Left renal pelvis (tissue), 4 donors: ENCODE measurements around the gene MYH15. TPM values are rescaled to one million over a fixed set of nuclear protein-coding genes. Genes with fewer than 3 reads are reported as not detected.

ENCODE experiments used
- DNase-seq, 4 donors: peaks; one replicate each; pipeline ENCODE4 v3.0.0-alpha.2; 2013; ENCODE audit warnings: low read depth in 4 of 4, low spot score in 3 of 4
- polyA plus RNA-seq, 4 donors: library from polyadenylated mRNA; unstranded; fragments of 120-200 nt; gene quantifications; one replicate each; pipeline ENCODE4 v1.2.1, GENCODE V29; 2013; ENCODE audit not compliant: insufficient read length in 4 of 4

MYH15 gene
- polyA plus RNA-seq, 4 donors, result 0.26 to 0.49 (median 0.30) TPM

DNA sequence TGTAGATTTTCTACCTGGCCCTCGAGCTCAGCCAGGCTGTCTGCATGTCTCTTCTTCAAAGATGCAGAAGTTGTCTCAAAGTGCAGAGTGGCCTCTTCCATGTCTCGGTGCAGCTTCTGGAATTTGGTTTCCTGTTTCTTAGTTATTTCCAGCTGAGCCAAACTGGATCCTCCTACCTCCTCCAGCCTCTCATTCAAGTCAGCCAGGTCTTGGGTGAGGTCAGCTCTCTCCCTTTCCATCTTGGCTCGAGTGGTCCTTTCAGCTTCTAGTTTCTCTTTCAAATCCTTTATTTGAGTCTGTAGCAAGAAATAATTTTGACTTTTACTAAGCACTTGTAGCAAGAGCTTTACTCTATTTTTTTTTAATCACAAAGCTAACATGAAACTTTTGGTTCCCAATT is 81.8 kb downstream of the MYH15 start:
- no peak for DNase-seq

DNA sequence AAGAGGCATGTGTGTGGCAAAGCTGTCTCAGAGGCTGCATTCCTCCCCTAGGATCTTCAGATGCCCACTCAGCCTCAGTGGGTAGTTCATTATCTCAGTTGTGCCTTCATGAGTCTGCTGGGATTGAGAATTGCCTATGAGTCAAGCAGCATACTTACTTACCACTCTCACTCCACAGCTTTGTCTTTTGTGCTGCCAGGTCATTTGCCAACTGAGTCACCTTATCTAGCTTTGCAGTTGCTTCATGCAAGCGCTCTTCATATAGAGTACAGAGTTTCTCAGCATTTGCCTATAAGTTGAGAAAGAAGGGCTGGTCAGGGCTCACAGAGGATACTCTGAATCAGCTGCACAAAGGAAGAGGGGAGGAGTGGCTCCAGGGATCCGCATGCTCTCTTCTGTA is 89.5 kb downstream of the MYH15 start:
- no peak for DNase-seq

DNA sequence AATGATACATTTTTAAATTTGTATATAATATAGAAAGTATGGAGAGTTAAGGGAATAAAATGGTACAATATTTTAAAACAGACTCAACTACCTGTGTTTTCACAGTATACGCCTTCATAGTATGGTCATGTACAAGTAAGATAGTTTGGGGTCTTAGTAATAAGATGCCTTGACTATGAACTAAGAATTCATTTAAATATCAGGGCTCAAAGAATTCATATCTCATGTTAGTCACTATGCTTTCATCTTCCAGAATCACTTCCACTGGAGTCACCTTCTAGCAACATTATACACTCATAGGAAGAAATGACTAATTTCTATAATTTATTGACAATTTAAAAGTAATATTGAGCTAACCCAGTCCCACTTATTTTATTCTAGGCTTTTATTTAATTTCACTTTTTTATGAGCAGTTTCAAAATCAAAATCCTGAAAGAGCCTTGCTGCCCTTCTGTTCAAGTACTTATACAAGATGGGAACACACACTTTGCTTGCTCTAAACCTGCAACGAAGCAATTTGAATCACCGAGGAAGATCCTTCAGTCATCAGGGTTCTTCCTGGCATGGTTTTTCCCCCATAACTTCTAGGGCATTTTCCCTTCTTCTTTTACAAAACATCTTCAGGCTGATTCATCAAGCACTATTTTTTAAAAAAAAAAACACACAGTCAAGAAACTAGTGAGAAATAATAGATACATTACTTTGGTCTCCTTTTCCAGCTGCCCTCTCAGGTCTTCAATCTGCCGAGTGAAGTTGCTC is 94.1 kb downstream of the MYH15 start:
- no peak for DNase-seq

DNA sequence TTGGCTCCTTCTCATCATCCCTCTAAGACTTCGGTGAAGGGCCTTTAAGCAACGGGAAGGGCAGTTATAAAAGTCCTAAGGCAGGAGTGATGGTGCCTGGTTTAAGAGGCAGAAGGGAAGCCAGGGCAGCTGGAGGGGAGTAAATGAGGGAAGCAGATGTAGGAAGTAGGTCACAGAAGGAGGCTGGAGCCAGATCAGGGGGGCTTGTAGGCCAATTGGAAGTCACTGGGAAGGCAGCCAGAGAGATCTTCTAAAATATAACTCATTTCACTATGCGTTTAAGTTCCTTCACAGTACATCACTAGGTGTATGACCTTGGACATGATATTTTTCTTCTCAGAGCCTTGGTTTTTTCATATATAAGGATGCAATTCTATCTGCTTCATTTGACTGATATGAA is 94.7 kb downstream of the MYH15 start:
- no peak for DNase-seq

DNA sequence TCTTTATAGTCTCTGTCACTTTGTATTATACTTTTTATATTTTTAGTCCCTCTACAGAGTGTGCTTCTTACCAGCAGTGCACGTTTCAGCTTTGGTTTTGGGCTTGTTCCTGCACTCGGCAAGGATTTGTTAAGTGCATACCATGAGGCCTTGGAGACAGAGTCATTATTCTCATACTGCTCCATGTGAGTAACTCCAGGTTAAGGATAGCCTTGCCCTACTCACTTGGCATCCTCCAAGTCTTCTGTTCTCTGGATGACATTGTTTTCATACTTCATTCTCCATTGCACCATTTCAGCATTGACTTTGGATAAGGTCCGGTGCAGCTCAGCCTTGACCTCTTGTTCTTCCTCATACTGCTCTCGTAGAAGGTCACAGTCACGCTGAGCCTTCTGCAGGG is 96.4 kb downstream of the MYH15 start:
- DNase-seq, result no peak

DNA sequence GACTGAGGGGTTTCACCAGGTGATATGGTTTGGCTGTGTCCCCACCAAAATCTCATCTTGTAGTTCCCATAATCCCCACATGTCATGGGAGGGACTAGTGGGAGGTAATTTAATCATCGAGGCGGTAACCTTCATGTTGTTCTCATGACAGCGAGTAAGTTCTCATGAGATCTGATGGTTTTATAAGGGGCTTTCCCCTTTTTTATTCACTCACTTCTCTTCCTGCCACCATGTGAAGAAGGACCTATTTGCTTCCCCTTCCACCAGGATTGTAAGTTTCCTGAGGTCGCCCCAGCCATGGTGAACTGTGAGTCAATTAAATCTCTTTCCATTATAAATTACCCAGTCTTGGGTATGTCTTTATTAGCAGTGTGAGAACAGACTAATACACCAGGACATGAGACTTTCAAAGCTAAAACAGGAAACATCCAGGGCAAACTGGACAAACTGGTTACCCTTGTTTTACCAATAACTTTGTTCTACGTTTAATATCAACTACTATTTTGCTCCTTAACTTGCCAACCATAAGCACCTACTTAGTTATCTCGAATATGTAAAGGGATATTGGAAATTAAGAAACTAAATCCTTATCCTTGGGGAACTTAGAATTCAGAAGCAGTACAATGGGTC is 98.2 kb downstream of the MYH15 start:
- DNase-seq, result no peak

DNA sequence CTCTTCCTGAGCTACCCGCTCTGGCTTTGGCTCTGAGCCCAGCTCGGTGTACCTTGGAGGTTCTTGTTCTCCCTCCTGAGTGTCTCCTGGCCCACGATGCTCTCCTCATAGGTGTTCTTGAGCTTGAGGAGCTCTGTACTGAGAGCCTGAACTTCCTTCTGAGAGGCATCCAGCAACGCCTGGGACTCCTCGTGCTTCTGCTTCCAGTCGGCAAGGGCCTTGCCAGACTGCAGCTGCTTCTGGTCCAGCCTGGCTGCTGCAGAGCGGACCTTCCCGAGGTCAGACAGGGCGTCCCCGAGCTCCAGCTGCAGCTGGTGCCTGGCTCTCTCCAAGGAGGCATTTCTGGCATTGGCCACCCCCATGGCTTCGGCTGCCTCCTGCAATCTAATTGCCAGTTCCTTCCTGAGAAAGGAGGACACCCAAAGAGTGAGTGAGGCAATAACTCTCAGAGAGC is 99.8 kb downstream of the MYH15 start:
- no peak for DNase-seq

DNA sequence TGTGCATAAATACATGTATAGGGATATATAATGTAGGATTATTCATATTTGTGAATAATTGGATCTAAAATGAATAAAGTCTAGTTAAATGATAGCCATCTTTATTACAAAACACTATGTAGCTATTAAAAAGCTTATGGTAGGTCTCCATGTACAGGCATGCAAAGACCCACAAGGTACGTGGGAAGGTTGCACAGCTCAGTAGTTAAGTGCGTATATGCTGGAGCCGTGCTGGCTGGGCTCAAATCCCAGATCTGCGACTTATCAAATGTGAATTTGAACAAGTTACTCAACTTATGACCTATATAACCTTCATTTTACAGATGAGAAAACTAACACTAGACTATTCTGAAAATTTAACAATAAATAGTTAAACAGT is 100.6 kb downstream of the MYH15 start:
- no peak for DNase-seq

DNA sequence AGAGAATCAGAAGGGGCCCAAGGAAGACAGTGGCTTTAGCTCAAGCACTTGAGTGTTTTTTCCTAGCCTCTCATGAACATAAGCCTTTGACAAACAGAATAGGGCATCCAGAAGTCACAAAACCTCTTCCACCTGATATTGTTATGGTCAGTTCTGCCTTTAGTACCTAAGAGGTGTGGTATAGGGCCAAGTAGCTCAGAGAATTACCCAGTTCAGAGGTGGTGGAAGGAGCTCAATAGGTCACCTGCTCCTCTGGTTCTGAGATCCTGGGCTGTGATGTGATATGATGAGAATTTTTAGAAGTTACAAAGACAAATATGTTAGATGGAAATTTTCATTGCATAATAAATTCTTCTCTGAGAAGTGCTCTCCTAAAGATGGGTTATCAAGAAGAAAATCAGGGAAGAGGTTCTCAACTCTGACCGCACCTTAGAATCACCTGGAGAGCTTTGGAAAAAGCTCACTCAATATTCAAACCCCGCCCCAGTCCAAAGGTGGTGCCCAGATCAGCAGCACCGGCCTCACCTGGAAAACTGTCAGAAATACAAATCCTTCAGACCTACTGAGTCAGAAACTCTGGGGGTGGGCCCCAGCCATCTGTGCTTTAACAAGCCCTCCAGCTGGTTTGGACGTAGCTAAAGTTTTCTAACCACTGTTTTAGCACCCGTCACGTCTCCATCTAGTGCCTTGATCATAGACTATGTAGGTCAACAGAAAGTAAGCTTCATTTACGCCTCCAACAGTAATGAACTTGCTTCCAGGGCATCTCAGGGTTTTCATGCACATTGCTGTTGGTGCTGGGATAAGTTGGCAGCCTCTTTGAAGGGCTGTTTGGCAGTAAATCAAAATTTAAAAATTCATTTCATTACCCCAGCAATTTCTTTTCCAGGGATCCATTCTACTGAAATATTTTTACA is 101.3 kb downstream of the MYH15 start:
- DNase-seq, result no peak

DNA sequence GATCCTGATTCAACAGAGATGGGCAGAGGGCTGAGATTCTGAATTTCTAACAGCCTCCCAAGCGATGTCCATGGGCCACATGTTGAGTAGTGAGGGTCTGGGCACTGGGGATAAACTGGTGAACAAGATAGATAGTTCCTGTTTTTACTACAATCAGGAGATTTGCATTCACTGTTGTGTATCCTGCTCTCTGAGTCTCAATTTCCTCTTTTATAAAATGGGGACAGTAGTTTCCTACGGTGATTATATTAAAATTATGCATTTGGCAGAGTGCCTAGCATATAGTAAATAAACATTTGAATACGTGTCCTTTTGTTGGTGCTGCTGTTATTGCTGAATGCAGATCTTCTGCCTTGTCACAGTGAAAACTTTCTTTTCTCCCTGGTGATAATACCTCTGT is 102.5 kb downstream of the MYH15 start:
- no peak for DNase-seq

DNA sequence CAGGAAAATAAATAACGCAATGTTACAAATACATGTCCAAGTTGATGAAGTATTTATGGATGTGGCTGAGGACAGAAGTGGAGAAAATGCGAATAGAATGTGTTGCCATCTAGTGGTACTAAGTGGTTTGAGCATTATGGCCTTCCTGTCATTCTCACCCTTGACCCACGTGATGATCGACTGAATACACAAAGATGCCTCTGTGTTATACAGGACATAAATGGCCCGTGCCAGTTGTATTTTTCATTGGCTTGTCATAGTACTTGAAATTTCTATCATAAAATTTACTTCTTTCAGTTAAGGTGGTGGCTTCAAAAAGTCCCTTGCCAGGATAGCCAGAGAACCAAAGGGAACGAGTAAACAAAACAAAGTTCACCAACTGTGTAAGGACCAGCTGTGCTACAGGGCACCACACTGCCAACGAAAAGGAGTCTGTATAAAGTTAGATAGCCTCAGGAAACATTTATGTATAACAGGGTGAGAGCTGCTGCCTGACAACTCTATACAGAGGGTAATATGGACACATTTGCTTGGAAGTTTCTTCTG is 103.7 kb downstream of the MYH15 start:
- peak in 2 of 4 donors; percentile 16 to 22 for DNase-seq

DNA sequence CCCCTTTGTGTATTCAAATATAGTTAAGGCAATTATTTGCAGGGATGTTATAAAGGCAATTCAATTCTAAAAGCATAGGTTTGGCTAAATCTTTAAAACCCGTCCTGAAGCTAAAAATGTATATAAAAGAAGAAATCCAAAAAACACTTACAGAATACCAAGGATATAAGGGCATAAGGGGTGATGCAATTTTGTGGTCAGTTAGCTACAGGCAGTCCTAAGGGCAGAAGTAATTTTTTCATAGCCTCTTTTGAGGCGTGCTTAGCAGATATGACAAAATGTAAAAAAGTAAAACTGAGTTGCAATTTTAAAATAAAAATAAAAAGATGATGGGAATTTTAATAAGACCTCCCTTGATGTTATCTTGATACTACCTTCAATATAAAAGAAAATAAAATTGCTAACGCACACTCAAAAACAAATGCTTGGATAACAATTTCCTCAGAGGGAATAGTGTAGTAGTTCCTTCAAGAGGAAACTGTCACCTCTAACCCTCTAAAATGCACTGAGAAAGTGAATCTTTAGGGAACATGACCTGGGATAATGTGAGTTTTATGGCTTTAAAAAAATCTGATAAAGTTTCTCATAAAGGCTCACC is 104.2 kb downstream of the MYH15 start:
- no peak for DNase-seq

DNA sequence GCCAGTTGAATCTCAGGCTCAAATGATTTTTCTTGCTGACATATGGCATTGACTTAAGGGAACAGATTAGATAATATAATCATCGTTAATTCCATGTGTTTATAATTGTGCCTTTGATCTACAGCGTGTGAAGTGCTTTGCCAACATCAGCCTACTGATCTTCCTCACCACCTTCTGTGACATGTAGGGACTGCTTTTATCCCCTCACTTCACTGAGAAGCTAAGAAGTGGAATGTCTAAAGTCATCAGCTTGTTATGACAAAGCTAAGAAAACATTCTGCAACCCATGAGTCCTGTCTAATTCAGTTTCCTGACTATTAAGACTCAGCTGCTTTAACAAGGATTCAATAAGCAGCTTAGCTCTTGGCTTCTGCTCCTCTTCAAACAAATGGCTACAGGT is 106.0 kb downstream of the MYH15 start:
- DNase-seq, result no peak

DNA sequence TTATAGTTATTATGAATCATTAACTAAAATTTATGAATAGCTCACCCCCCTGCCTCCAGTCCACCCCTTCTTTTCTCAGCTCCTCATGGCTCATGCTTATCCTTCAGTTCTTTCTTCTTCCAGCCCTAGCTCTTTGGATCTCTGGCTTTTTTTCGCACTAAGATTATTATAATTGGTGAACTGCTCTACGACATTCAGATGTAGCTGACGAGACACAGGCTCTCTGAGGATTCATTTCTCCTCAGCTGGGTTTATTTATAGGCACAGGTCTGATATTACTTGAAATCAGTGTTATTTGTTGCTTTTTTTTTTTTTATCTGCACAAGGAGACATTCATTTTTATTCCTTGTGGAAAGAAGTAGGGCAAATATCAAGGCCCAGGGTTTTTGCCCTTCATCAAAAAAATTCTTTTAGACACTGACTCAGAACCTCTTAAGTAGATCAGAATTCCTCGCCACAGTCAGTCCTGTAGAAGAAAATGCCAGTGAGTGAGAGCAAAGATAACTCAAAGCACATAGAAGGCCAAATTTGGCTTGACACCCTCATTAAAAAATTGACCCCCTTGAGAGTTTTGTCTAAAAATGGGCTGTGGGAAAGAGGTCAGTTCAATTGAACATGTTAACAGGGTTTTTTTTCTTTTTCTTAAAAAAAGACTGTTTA is 106.6 kb downstream of the MYH15 start:
- no peak for DNase-seq

DNA sequence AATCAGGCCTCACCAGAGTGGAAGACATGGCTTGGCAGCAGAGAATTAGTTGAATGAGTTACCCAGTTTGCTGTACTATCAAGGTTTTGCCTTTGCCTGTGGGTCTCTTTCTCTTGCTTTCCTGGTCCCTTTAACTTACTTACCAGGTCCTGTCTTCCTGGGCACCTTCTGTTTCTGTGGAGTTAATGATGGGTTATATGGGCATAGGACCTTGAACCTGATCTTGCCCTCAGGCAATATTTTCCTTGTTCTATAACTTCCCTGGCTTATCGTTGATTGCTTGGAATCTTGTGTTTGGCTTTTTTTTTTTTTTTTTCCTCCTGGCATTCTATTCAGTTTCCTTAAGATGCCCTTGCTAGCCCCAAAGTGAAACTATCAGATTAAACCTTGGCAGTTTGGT is 107.2 kb downstream of the MYH15 start:
- DNase-seq, result no peak

DNA sequence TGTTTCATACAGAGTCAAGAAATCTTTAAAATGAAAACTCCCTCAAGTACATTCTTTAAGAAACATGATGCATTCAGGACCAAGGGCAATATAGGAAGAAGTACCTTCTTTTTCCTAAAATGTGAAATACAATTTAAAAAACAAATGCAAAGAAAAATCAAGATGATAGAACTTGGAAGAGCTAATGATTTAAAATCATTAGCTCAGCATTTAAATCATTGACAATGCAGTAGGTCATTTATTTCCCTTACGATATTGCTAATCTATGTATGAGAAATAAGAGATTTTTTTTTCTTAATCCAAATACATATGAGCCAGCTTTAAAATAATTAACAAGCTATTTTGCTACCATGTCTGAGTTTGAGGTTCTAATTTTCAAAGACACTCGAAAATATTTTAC is 108.6 kb downstream of the MYH15 start:
- no peak for DNase-seq

DNA sequence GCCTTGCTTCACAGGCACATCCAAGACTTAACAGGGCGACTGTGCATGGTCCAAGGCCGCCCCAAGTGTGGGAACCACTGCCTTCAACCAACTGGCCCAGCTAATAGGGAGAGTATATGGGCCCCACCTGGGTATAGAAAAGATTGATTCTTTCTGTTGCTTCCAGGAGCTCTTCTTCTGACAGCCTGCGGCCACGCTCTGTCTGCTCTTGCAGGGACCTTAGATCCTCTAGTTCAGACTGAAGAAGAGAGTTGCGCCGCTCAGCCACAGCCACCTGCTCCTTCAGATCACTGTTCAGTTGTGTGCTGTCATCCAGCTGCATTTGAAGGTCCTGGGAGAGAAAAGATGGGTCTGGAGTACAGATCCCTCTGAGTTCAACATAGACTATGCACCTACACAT is 111.9 kb downstream of the MYH15 start:
- no peak for DNase-seq

DNA sequence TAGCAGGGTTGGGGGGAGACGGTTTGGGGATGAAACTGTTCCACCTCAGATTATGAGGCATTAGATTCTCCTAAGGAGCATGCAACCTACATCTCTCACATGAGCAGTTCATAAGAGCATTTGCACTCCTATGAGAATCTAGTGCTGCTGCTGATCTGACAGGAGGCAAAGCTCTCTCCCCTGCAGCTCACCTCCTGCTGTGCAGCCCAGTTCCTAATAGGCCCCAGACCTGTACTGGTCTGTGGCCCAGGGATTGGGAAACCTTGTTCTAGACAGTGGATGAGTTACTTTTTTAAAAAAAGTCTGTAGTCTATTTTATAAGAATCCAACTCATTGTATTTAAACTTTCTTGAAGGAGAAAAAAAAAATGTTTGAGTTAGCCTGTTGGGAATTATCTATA is 114.1 kb downstream of the MYH15 start:
- DNase-seq, result no peak

DNA sequence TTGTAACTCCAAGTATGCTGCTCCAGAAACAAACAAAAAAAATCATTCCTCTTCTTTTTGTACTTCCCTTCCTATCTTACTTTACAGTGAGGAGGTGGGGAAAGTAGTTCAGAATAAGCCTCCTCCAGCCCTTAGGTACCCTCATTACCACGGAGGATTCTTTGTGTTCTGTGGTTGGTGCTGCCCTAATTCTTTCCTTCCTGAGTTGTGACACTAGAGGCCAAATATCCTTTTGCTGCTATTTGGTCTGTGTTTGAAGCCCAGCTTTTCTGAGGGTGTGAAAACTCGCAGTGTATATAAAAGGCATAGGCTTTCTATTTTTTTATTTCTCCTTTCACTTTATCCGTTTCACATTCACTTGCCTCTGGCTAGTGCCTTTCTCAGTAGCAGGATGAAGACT is 115.8 kb downstream of the MYH15 start:
- DNase-seq, result no peak

DNA sequence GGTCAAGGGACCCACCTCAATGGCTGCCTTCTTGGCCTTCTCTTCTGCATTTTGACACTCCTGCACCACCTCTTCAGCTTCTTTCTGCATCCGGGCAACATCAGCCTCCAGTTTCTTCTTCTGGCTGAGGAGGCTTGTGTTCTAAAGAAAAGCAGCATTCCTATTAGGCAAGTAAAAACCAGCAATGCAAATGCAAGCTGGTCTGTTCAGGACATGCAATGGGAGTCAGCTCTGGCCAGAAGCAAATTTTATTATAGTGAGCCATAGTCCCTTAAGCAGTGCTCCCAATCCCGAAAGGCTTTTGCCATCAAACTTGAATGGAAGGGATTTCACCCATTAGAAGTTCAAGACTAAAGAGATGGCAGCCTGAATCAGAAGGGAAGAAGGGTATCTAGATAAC is 116.4 kb downstream of the MYH15 start:
- DNase-seq, result no peak
